BE2C (cell line): Measurements from ENCODE around the gene SYT7.

Experiments used
- DNase-seq: peaks from one replicate; pipeline ENCODE4 v3.0.0-alpha.2; 2020
- H3K27me3 ChIP-seq: fragments of 250-450 bp; sonication (Bioruptor Pico); 2 replicates; pipeline ENCODE4 v1.5.1; 2020; ENCODE audit warnings: mild to moderate bottlenecking
- H3K36me3 ChIP-seq: fragments of 250-450 bp; sonication (Bioruptor Pico); 2 replicates; pipeline ENCODE4 v1.5.1; 2020; ENCODE audit warnings: mild to moderate bottlenecking
- H3K4me1 ChIP-seq: fragments of 250-450 bp; sonication (Bioruptor Pico); 2 replicates; pipeline ENCODE4 v1.5.1; 2020
- H3K4me3 ChIP-seq: 2 replicates; pipeline ENCODE4 v1.5.1; 2011; ENCODE audit warnings: low read depth, low read length
- H3K9me3 ChIP-seq: fragments of 250-450 bp; sonication (Bioruptor Pico); 2 replicates; pipeline ENCODE4 v1.5.1; 2020
- CTCF ChIP-seq: IDR thresholded peaks from 2 replicates; pipeline ENCODE4 v1.5.1; 2012; ENCODE audit warnings: mild to moderate bottlenecking, low read depth, low read length

SYT7 gene

GRCh38 chr11:61513143-61513765 is 67.6 kb downstream of the SYT7 start:
- no peak for DNase-seq
- Histone ChIP-seq H3K4me1 (no peaks in the 10 kb centered on the region), H3K36me3 (no peaks in the 10 kb centered on the region), H3K4me3 (no peak overlapping the region), H3K27me3 (peaks cover 3% of the 10 kb centered on the region; the same call in 1 of the 2 replicates), H3K9me3 (no peaks in the 10 kb centered on the region)
- TF ChIP-seq CTCF: no peak

GRCh38 chr11:61512435-61512834 is 68.4 kb downstream of the SYT7 start:
- peaks cover 8% of the 10 kb centered on the region; the same call in 1 of the 2 replicates for H3K27me3 ChIP-seq
- no peak for DNase-seq
- no peak overlapping the region for H3K4me3 ChIP-seq
- no peaks in the 10 kb centered on the region for H3K4me1 ChIP-seq
- no peak for TF ChIP-seq CTCF
- no peaks in the 10 kb centered on the region for H3K9me3 ChIP-seq
- H3K36me3 ChIP-seq: no peaks in the 10 kb centered on the region

- Histone ChIP-seq H3K4me1 (no peaks in the 10 kb centered on the region), H3K4me3 (no peak overlapping the region), H3K36me3 (no peaks in the 10 kb centered on the region), H3K9me3 (no peaks in the 10 kb centered on the region), H3K27me3 (peaks cover 8% of the 10 kb centered on the region; the same call in 1 of the 2 replicates)
- DNase-seq: no peak
- TF ChIP-seq CTCF: no peak
These were observed 69.5 kb downstream of the SYT7 start for GRCh38 chr11:61511383-61511782.

- no peak for DNase-seq
- H3K4me1 ChIP-seq: no peaks in the 10 kb centered on the region
- no peaks in the 10 kb centered on the region for H3K9me3 ChIP-seq
- H3K36me3 ChIP-seq: no peaks in the 10 kb centered on the region
- no peak for TF ChIP-seq CTCF
- no peak overlapping the region for H3K4me3 ChIP-seq
- peaks cover 8% of the 10 kb centered on the region; the same call in 1 of the 2 replicates for H3K27me3 ChIP-seq
These were observed 69.9 kb downstream of the SYT7 start for GRCh38 chr11:61510974-61511373.

GRCh38 chr11:61510166-61510919 is 70.5 kb downstream of the SYT7 start:
- Histone ChIP-seq H3K4me1 (no peaks in the 10 kb centered on the region), H3K36me3 (no peaks in the 10 kb centered on the region), H3K4me3 (no peak overlapping the region), H3K27me3 (peaks cover 8% of the 10 kb centered on the region; the same call in 1 of the 2 replicates), H3K9me3 (no peaks in the 10 kb centered on the region)
- no peak for TF ChIP-seq CTCF
- DNase-seq: no peak
